GM23338 (cell line): ENCODE results near the gene PKD2. TPM values are rescaled to one million over a fixed set of nuclear protein-coding genes. Genes with fewer than 3 reads are reported as not detected.

ENCODE experiments used
- ATAC-seq: fragments of 200-7000 bp; cut with Tn5 transposase; 3 replicates; pipeline ENCODE4 v1.9.1; 2020
- DNase-seq: peaks from one replicate; pipeline ENCODE4 v3.0.0-alpha.2; 2015; ENCODE audit warnings: low spot score
- H2AFZ ChIP-seq: fragments of 200-600 bp; sonication (generic); 2 replicates; pipeline ENCODE4 v1.8.0; 2016; ENCODE audit warnings: antibody characterized with exemption, mild to moderate bottlenecking, moderate library complexity
- H3F3A ChIP-seq: fragments of 200-600 bp; sonication (generic); replicated peaks from 2 replicates; pipeline ENCODE4 v1.8.0; 2017; ENCODE audit warnings: antibody characterized with exemption, mixed run types, low read depth
- H3K27ac ChIP-seq: fragments of 200-600 bp; sonication (generic); 2 replicates; pipeline ENCODE4 v1.6.1; 2016; ENCODE audit warnings: low read depth
- H3K27me3 ChIP-seq: fragments of 200-600 bp; sonication (generic); 2 replicates; pipeline ENCODE4 v1.8.0; 2016; ENCODE audit warnings: mild to moderate bottlenecking, mixed run types, moderate library complexity; ENCODE audit not compliant: insufficient read depth
- H3K36me3 ChIP-seq: fragments of 200-600 bp; sonication (generic); 2 replicates; pipeline ENCODE4 v1.8.0; 2016; ENCODE audit warnings: mild to moderate bottlenecking; ENCODE audit not compliant: insufficient read depth
- H3K4me1 ChIP-seq: fragments of 200-600 bp; sonication (generic); 2 replicates; pipeline ENCODE4 v1.8.0; 2016; ENCODE audit warnings: mild to moderate bottlenecking, moderate library complexity; ENCODE audit not compliant: insufficient read depth
- H3K4me2 ChIP-seq: fragments of 200-600 bp; sonication (generic); 2 replicates; pipeline ENCODE4 v1.7.1; 2017; ENCODE audit warnings: mixed run types
- H3K4me3 ChIP-seq: fragments of 200-600 bp; sonication (generic); 2 replicates; pipeline ENCODE4 v1.6.1; 2016; ENCODE audit warnings: mixed run types
- H3K79me2 ChIP-seq: fragments of 200-600 bp; sonication (generic); replicated peaks from 2 replicates; pipeline ENCODE4 v1.8.0; 2017; ENCODE audit warnings: mild to moderate bottlenecking; ENCODE audit not compliant: insufficient read depth
- H3K9me2 ChIP-seq: fragments of 200-600 bp; sonication (generic); 2 replicates; pipeline ENCODE4 v1.8.0; 2017; ENCODE audit not compliant: insufficient read depth
- H4K20me1 ChIP-seq: fragments of 200-600 bp; sonication (generic); replicated peaks from 2 replicates; pipeline ENCODE4 v1.8.0; 2017; ENCODE audit warnings: mild to moderate bottlenecking; ENCODE audit not compliant: insufficient read depth
- H3K27ac Mint-ChIP-seq: 2 replicates; pipeline ENCODE4 v1.8.0; 2020; ENCODE audit warnings: inconsistent platforms, mild to moderate bottlenecking, moderate library complexity, mixed read lengths
- H3K27me3 Mint-ChIP-seq: 3 replicates; pipeline ENCODE4 v1.8.0; 2022; ENCODE audit warnings: low read depth, mild to moderate bottlenecking, moderate library complexity, mixed read lengths, inconsistent platforms; ENCODE audit not compliant: insufficient read depth, poor library complexity
- H3K36me3 Mint-ChIP-seq: 3 replicates; pipeline ENCODE4 v1.8.0; 2021; ENCODE audit warnings: low read depth, mild to moderate bottlenecking, inconsistent platforms, moderate library complexity, mixed read lengths
- H3K4me1 Mint-ChIP-seq: 3 replicates; pipeline ENCODE4 v1.8.0; 2020; ENCODE audit warnings: mild to moderate bottlenecking, inconsistent platforms, mixed read lengths
- H3K4me3 Mint-ChIP-seq: 3 replicates; pipeline ENCODE4 v1.8.0; 2021; ENCODE audit warnings: moderate library complexity, mild to moderate bottlenecking, inconsistent platforms, mixed read lengths
- H3K9me3 Mint-ChIP-seq: 3 replicates; pipeline ENCODE4 v1.8.0; 2020; ENCODE audit warnings: moderate library complexity, mild to moderate bottlenecking, inconsistent platforms, mixed read lengths
- CREB1 ChIP-seq: fragments of 250-450 bp; sonication (Bioruptor Pico); IDR thresholded peaks from 2 replicates; pipeline ENCODE4 v1.5.0; 2020; ENCODE audit warnings: low read depth, mild to moderate bottlenecking, moderate library complexity
- EZH2 ChIP-seq: fragments of 200-600 bp; sonication (generic); IDR thresholded peaks from one replicate; pipeline ENCODE4 v1.8.0; 2017; ENCODE audit warnings: antibody characterized with exemption, mild to moderate bottlenecking, low read depth; ENCODE audit not compliant: unreplicated experiment
- EZH2phosphoT487 ChIP-seq: fragments of 200-600 bp; sonication (generic); IDR thresholded peaks from one replicate; pipeline ENCODE4 v1.8.1; 2018; ENCODE audit warnings: antibody characterized with exemption; ENCODE audit not compliant: unreplicated experiment
- JUNB ChIP-seq: IDR thresholded peaks from one replicate; pipeline ENCODE4 v1.6.1; 2016; ENCODE audit warnings: antibody characterized with exemption; ENCODE audit not compliant: unreplicated experiment
- NANOG ChIP-seq: IDR thresholded peaks from 2 replicates; pipeline ENCODE4 v1.6.1; 2016; ENCODE audit warnings: antibody characterized with exemption, borderline replicate concordance
- POLR2AphosphoS5 ChIP-seq: IDR thresholded peaks from 2 replicates; pipeline ENCODE4 v1.6.1; 2016; ENCODE audit warnings: antibody characterized with exemption, low read depth
- STAT1 ChIP-seq: IDR thresholded peaks from one replicate; pipeline ENCODE4 v1.6.1; 2016; ENCODE audit warnings: antibody characterized with exemption; ENCODE audit not compliant: unreplicated experiment
- ZNF114 ChIP-seq: fragments of 250-450 bp; sonication (Bioruptor Pico); IDR thresholded peaks from 2 replicates; pipeline ENCODE4 v1.5.0; 2020; ENCODE audit warnings: mild to moderate bottlenecking, moderate library complexity
- ZNF331 ChIP-seq: fragments of 250-450 bp; sonication (Bioruptor Pico); IDR thresholded peaks from 2 replicates; pipeline ENCODE4 v1.5.0; 2020; ENCODE audit warnings: low read depth, mild to moderate bottlenecking, moderate library complexity
- polyA plus RNA-seq: library from polyadenylated mRNA; unstranded; fragments of >200 nt; fragmentation: Nextera tagmentation; extraction: Ambion mirVana; gene quantifications from 2 replicates; pipeline ENCODE4 v1.2.1, GENCODE V29; 2016
- total RNA-seq: library from RNA; depleted of rRNA; stranded (reverse); fragments of >200 nt; shearing (Covaris generic); gene quantifications from 2 replicates; pipeline ENCODE4 v1.2.3, GENCODE V29; 2014
- TF ChIP-seq, protein P1 (sequence below): IDR thresholded peaks from 2 replicates; pipeline ENCODE4 v1.6.1; 2016; ENCODE audit warnings: antibody characterized with exemption
- TF ChIP-seq, protein P2 (sequence below), 2 experiments: fragments of 200-600 bp in 1 of 2; sonication (generic) in 1 of 2; conservative IDR thresholded peaks; 2 replicates each; pipeline versions ENCODE4 v1.5.1 to v1.6.1; 2016 to 2017; ENCODE audit warnings: antibody characterized with exemption in 2 of 2, low read depth in 2 of 2, mild to moderate bottlenecking in 2 of 2, moderate library complexity in 1 of 2
- TF ChIP-seq, protein P3 (sequence below): fragments of 250-450 bp; sonication (Bioruptor Pico); IDR thresholded peaks from 2 replicates; pipeline ENCODE4 v1.5.0; 2020; ENCODE audit warnings: mild to moderate bottlenecking, moderate library complexity
- TF ChIP-seq, protein P4 (sequence below): IDR thresholded peaks from one replicate; pipeline ENCODE4 v1.6.1; 2018; ENCODE audit warnings: antibody characterized with exemption; ENCODE audit not compliant: unreplicated experiment

The PKD2 gene
- total and polyA plus RNA-seq, 2 experiments from 2014 or later, result 17.9 to 45.3 TPM

DNA sequence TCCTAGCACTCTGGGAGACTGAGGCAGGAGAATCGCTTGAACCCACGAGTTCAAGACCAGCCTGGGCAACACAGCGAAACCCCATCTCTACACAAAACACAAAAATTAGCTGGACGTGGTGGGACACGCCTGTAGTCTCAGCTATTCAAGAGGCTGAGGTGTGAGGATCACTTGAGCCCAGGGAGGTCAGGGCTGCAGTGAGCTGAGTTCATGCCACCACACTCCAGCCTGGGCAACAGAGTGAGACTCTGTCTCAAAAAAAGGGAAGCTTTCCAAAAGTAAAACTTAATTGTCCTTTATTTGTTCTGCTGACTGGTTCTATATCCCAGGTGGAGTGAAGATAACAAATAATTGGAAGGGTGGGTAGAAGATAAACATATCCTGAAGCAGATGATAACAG lies 105.4 kb downstream of the PKD2 start:
- Histone ChIP-seq H2AFZ (no peak overlapping the region), H3K27me3 (no peaks in the 10 kb centered on the region), H3K36me3 (no peaks in the 10 kb centered on the region; the same call in 1 of the 2 replicates), H3K9me2 (no peaks in the 10 kb centered on the region), H3F3A (no peaks in the 10 kb centered on the region), H3K79me2 (no peaks in the 10 kb centered on the region), H3K4me3 (no peak overlapping the region), H4K20me1 (no peaks in the 10 kb centered on the region), H3K4me2 (no peak overlapping the region), H3K27ac (no peak overlapping the region), H3K4me1 (no peaks in the 10 kb centered on the region)
- no peak for DNase-seq
- ATAC-seq, result no peak
- Mint-ChIP-seq H3K4me3 (no peak overlapping the region), H3K27me3 (no peaks in the 10 kb centered on the region), H3K4me1 (peaks cover 3% of the 10 kb centered on the region; the same call in 2 of the 3 replicates), H3K27ac (no peak overlapping the region), H3K9me3 (peaks cover under 1% of the 10 kb centered on the region; the same call in 1 of the 3 replicates), H3K36me3 (no peaks in the 10 kb centered on the region)
- TF ChIP-seq JUNB (no peak), NANOG (no peak), POLR2AphosphoS5 (no peak), STAT1 (no peak), ZNF331 (CRISPR knock-in tag) (no peak), ZNF114 (CRISPR knock-in tag) (no peak), EZH2phosphoT487 (no peak), CREB1 (CRISPR knock-in tag) (no peak), EZH2 (no peak)
- TF ChIP-seq, protein P1, sequence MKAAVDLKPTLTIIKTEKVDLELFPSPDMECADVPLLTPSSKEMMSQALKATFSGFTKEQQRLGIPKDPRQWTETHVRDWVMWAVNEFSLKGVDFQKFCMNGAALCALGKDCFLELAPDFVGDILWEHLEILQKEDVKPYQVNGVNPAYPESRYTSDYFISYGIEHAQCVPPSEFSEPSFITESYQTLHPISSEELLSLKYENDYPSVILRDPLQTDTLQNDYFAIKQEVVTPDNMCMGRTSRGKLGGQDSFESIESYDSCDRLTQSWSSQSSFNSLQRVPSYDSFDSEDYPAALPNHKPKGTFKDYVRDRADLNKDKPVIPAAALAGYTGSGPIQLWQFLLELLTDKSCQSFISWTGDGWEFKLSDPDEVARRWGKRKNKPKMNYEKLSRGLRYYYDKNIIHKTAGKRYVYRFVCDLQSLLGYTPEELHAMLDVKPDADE, result no peak
- TF ChIP-seq, protein P2, sequence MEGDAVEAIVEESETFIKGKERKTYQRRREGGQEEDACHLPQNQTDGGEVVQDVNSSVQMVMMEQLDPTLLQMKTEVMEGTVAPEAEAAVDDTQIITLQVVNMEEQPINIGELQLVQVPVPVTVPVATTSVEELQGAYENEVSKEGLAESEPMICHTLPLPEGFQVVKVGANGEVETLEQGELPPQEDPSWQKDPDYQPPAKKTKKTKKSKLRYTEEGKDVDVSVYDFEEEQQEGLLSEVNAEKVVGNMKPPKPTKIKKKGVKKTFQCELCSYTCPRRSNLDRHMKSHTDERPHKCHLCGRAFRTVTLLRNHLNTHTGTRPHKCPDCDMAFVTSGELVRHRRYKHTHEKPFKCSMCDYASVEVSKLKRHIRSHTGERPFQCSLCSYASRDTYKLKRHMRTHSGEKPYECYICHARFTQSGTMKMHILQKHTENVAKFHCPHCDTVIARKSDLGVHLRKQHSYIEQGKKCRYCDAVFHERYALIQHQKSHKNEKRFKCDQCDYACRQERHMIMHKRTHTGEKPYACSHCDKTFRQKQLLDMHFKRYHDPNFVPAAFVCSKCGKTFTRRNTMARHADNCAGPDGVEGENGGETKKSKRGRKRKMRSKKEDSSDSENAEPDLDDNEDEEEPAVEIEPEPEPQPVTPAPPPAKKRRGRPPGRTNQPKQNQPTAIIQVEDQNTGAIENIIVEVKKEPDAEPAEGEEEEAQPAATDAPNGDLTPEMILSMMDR (conservative IDR thresholded peaks at IDR 0.05; ENCODE audit: low read depth in 2 of 2), result no peak
- TF ChIP-seq, protein P3, sequence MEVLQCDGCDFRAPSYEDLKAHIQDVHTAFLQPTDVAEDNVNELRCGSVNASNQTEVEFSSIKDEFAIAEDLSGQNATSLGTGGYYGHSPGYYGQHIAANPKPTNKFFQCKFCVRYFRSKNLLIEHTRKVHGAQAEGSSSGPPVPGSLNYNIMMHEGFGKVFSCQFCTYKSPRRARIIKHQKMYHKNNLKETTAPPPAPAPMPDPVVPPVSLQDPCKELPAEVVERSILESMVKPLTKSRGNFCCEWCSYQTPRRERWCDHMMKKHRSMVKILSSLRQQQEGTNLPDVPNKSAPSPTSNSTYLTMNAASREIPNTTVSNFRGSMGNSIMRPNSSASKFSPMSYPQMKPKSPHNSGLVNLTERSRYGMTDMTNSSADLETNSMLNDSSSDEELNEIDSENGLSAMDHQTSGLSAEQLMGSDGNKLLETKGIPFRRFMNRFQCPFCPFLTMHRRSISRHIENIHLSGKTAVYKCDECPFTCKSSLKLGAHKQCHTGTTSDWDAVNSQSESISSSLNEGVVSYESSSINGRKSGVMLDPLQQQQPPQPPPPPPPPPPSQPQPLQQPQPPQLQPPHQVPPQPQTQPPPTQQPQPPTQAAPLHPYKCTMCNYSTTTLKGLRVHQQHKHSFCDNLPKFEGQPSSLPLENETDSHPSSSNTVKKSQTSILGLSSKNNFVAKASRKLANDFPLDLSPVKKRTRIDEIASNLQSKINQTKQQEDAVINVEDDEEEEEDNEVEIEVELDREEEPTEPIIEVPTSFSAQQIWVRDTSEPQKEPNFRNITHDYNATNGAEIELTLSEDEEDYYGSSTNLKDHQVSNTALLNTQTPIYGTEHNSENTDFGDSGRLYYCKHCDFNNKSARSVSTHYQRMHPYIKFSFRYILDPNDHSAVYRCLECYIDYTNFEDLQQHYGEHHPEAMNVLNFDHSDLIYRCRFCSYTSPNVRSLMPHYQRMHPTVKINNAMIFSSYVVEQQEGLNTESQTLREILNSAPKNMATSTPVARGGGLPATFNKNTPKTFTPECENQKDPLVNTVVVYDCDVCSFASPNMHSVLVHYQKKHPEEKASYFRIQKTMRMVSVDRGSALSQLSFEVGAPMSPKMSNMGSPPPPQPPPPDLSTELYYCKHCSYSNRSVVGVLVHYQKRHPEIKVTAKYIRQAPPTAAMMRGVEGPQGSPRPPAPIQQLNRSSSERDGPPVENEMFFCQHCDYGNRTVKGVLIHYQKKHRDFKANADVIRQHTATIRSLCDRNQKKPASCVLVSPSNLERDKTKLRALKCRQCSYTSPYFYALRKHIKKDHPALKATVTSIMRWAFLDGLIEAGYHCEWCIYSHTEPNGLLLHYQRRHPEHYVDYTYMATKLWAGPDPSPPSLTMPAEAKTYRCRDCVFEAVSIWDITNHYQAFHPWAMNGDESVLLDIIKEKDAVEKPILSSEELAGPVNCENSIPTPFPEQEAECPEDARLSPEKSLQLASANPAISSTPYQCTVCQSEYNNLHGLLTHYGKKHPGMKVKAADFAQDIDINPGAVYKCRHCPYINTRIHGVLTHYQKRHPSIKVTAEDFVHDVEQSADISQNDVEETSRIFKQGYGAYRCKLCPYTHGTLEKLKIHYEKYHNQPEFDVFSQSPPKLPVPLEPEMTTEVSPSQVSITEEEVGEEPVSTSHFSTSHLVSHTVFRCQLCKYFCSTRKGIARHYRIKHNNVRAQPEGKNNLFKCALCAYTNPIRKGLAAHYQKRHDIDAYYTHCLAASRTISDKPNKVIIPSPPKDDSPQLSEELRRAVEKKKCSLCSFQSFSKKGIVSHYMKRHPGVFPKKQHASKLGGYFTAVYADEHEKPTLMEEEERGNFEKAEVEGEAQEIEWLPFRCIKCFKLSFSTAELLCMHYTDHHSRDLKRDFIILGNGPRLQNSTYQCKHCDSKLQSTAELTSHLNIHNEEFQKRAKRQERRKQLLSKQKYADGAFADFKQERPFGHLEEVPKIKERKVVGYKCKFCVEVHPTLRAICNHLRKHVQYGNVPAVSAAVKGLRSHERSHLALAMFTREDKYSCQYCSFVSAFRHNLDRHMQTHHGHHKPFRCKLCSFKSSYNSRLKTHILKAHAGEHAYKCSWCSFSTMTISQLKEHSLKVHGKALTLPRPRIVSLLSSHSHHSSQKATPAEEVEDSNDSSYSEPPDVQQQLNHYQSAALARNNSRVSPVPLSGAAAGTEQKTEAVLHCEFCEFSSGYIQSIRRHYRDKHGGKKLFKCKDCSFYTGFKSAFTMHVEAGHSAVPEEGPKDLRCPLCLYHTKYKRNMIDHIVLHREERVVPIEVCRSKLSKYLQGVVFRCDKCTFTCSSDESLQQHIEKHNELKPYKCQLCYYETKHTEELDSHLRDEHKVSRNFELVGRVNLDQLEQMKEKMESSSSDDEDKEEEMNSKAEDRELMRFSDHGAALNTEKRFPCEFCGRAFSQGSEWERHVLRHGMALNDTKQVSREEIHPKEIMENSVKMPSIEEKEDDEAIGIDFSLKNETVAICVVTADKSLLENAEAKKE, result no peak
- TF ChIP-seq, protein P4, sequence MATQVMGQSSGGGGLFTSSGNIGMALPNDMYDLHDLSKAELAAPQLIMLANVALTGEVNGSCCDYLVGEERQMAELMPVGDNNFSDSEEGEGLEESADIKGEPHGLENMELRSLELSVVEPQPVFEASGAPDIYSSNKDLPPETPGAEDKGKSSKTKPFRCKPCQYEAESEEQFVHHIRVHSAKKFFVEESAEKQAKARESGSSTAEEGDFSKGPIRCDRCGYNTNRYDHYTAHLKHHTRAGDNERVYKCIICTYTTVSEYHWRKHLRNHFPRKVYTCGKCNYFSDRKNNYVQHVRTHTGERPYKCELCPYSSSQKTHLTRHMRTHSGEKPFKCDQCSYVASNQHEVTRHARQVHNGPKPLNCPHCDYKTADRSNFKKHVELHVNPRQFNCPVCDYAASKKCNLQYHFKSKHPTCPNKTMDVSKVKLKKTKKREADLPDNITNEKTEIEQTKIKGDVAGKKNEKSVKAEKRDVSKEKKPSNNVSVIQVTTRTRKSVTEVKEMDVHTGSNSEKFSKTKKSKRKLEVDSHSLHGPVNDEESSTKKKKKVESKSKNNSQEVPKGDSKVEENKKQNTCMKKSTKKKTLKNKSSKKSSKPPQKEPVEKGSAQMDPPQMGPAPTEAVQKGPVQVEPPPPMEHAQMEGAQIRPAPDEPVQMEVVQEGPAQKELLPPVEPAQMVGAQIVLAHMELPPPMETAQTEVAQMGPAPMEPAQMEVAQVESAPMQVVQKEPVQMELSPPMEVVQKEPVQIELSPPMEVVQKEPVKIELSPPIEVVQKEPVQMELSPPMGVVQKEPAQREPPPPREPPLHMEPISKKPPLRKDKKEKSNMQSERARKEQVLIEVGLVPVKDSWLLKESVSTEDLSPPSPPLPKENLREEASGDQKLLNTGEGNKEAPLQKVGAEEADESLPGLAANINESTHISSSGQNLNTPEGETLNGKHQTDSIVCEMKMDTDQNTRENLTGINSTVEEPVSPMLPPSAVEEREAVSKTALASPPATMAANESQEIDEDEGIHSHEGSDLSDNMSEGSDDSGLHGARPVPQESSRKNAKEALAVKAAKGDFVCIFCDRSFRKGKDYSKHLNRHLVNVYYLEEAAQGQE, result no peak
